Measurements from ENCODE around the gene MAFB.

Gene MAFB

GRCh38 chr20:40702504-40702903, 13.5 kb upstream of the MAFB start:
- no peaks in the 10 kb centered on the region for H3K9me3 ChIP-seq
- H3K4me1 ChIP-seq (ENCODE audit: control insufficient read depth in 1 of 2, insufficient read depth in 1 of 2, low read depth in 1 of 2, low read length in 1 of 2): no peaks in the 10 kb centered on the region
- H3K36me3 ChIP-seq: no peaks in the 10 kb centered on the region
- H3K27ac ChIP-seq: no peak overlapping the region
- peaks cover 80% of the 10 kb centered on the region for H3K27me3 ChIP-seq
- no peak for TF ChIP-seq CTCF (IDR thresholded peaks at IDR 0.05)
- no peak overlapping the region for H3K4me3 ChIP-seq (ENCODE audit: low read depth in 1 of 2, low read length in 1 of 2)

GRCh38 chr20:40698744-40699143, 9.7 kb upstream of the MAFB start:
- no peak for TF ChIP-seq CTCF (IDR thresholded peaks at IDR 0.05)
- H3K4me1 ChIP-seq (ENCODE audit: control insufficient read depth in 1 of 2, insufficient read depth in 1 of 2, low read depth in 1 of 2, low read length in 1 of 2): no peaks in the 10 kb centered on the region
- H3K27me3 ChIP-seq: peaks cover 96% of the 10 kb centered on the region
- H3K9me3 ChIP-seq: no peaks in the 10 kb centered on the region
- no peak overlapping the region for H3K27ac ChIP-seq
- no peaks in the 10 kb centered on the region for H3K36me3 ChIP-seq
- H3K4me3 ChIP-seq (ENCODE audit: low read depth in 1 of 2, low read length in 1 of 2): no peak overlapping the region

- Histone ChIP-seq H3K27me3 (peaks cover 96% of the 10 kb centered on the region), H3K36me3 (no peaks in the 10 kb centered on the region)
- TF ChIP-seq CTCF (IDR thresholded peaks at IDR 0.05): no peak
Observed at GRCh38 chr20:40698281-40698680, 9.2 kb upstream of the MAFB start.

GRCh38 chr20:40697541-40697940, 8.5 kb upstream of the MAFB start:
- H3K4me3 ChIP-seq (ENCODE audit: low read depth in 1 of 2, low read length in 1 of 2): no peak overlapping the region
- no peaks in the 10 kb centered on the region for H3K9me3 ChIP-seq
- peaks cover 98% of the 10 kb centered on the region for H3K27me3 ChIP-seq
- H3K4me1 ChIP-seq (ENCODE audit: control insufficient read depth in 1 of 2, insufficient read depth in 1 of 2, low read depth in 1 of 2, low read length in 1 of 2): no peaks in the 10 kb centered on the region
- no peak for TF ChIP-seq CTCF (IDR thresholded peaks at IDR 0.05)
- no peaks in the 10 kb centered on the region for H3K36me3 ChIP-seq
- H3K27ac ChIP-seq: no peak overlapping the region

More at GRCh38 chr20:40698281-40698680, 9.2 kb upstream of the MAFB start:
- Histone ChIP-seq H3K27ac (no peak overlapping the region), H3K4me1 (ENCODE audit: control insufficient read depth in 1 of 2, insufficient read depth in 1 of 2, low read depth in 1 of 2, low read length in 1 of 2) (no peaks in the 10 kb centered on the region), H3K9me3 (no peaks in the 10 kb centered on the region), H3K4me3 (ENCODE audit: low read depth in 1 of 2, low read length in 1 of 2) (no peak overlapping the region)

GRCh38 chr20:40695214-40695613, 6.2 kb upstream of the MAFB start:
- Histone ChIP-seq H3K27me3 (peaks cover 99% of the 10 kb centered on the region), H3K36me3 (no peaks in the 10 kb centered on the region), H3K4me3 (ENCODE audit: low read depth in 1 of 2, low read length in 1 of 2) (no peak overlapping the region), H3K27ac (no peak overlapping the region), H3K4me1 (ENCODE audit: control insufficient read depth in 1 of 2, insufficient read depth in 1 of 2, low read depth in 1 of 2, low read length in 1 of 2) (peaks cover 3 to 4% of the 10 kb centered on the region in 2 experiments), H3K9me3 (no peaks in the 10 kb centered on the region)
- no peak for TF ChIP-seq CTCF (IDR thresholded peaks at IDR 0.05)

GRCh38 chr20:40694246-40694645, 5.2 kb upstream of the MAFB start:
- H3K9me3 ChIP-seq: no peaks in the 10 kb centered on the region
- H3K4me1 ChIP-seq (ENCODE audit: control insufficient read depth in 1 of 2, insufficient read depth in 1 of 2, low read depth in 1 of 2, low read length in 1 of 2): peaks cover 13% of the 10 kb centered on the region in 2 experiments
- H3K4me3 ChIP-seq (ENCODE audit: low read depth in 1 of 2, low read length in 1 of 2): no peak overlapping the region
- TF ChIP-seq CTCF (IDR thresholded peaks at IDR 0.05): no peak
- H3K27me3 ChIP-seq: peaks cover 100% of the 10 kb centered on the region
- no peak overlapping the region for H3K27ac ChIP-seq
- H3K36me3 ChIP-seq: no peaks in the 10 kb centered on the region

Measured in neutrophil (primary cell).